ENCODE results near the gene SLC8A1.

The SLC8A1 gene

GRCh38 chr2:40386177-40386576, 65.7 kb downstream of the SLC8A1 start:
- DNase-seq (ENCODE audit: low read depth): no peak

DNA sequence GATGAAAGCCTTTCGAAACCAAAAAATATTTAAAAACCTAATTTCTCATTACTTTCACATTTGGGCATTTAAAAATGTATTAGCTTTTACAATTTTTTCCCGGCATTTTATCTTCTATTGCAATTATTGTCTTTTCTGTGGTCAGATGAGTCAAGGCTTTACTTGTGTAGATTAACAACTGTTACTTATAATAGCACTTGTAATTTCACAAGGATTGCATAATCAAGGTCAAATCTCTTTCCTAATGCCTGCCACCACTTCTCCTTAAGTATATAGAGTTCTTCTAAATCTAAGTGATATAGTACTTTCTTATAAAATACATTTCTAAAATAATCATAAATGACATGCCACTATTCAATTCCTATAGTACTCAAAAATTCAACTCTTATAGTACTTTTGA, 67.2 kb downstream of the SLC8A1 start:
- DNase-seq (ENCODE audit: low read depth): no peak

GRCh38 chr2:40384233-40384632, 67.7 kb downstream of the SLC8A1 start:
- no peak for DNase-seq (ENCODE audit: low read depth)

DNA sequence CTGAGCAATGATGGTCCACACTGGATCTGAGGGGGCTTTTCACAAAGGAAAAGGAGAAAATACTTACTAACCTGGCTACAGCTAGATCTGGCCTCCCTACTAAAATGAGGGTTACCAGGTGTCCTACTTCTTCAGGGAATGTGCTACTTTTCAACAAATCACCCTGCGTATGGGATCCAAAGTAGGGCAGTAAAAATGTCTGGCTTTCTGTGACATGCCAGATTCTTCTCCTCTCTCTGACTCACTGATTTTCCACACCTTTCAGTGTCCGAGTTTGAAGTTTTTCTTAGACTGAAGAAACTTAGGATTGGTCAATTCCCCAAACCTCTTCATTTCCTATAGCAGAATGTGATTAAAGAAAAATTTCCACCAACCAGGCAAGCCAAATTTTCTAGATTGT, 71.2 kb downstream of the SLC8A1 start:
- DNase-seq (ENCODE audit: low read depth): no peak

GRCh38 chr2:40380041-40380440, 71.8 kb downstream of the SLC8A1 start:
- DNase-seq (ENCODE audit: low read depth): no peak

DNA sequence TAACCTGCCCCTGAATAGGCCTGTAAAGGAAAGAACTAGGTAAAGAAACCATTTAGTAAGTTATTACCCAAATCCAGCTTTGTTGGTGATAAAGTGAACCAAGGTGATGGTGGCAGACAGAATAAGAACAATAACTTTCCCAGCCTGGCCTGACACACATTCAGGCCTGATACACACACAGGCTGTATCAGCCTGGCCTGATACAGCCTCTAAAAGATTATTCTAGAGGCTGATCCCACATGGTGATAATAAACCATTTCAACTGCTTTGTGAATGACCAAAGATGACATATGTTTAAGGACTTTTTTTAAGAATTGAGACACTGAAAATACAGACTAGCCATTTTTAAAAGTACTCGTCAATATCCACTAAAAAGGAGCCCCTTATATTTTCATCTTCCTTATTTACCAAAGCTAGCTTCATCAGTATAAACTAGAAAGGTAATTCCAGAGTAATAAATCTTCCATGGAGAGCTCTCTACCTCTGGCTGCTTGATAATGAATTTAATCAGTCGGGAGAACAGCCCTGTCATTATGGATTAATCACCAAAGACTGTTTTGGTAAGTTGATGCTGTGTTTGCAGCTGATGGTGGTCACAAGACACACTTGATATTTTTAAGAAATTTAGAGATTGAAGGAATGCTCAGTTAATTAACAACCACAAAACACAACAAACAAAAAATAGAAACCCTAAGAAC, 77.2 kb downstream of the SLC8A1 start:
- DNase-seq (ENCODE audit: low read depth): no peak

DNA sequence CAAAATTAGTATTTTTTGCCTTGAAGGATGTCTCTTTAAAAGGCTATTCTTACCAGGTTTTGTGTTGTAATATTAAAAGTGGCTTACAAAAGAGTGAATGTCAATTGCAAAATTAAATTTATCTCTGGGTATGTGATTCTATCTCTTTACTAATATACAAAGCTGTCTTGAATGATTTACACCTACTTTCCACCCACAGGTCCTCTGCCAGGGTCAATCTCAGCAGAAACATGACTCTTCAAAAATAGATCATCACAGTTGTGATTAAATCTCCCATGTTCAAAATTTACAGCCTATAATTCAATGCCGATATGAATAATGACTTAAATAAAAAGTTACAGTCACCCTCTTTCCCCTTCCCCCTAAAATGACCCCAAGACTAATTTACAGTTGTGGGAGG, 78.8 kb downstream of the SLC8A1 start:
- no peak for DNase-seq (ENCODE audit: low read depth)

GRCh38 chr2:40372283-40372985, 79.5 kb downstream of the SLC8A1 start:
- no peak for DNase-seq (ENCODE audit: low read depth)

GRCh38 chr2:40371525-40372282, 80.2 kb downstream of the SLC8A1 start:
- no peak for DNase-seq (ENCODE audit: low read depth)

DNA sequence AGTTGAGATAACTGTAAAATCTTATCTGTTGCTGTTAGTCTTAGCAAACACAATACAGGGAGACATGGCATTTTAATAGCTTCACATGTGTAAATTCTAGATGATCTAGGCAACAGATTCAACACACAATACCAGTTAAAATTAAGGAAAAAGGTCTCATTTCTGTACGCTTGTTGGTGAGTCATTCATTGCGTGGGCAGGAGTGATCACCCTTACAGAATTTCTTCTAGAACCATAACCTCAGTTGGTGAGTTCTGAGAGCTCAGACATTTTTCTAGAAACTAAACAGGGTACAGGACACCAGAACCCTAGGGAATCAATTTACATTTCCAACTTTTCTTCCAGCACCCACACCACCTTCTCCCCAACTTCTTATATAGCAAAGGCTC, 81.9 kb downstream of the SLC8A1 start:
- DNase-seq (ENCODE audit: low read depth): no peak

DNA sequence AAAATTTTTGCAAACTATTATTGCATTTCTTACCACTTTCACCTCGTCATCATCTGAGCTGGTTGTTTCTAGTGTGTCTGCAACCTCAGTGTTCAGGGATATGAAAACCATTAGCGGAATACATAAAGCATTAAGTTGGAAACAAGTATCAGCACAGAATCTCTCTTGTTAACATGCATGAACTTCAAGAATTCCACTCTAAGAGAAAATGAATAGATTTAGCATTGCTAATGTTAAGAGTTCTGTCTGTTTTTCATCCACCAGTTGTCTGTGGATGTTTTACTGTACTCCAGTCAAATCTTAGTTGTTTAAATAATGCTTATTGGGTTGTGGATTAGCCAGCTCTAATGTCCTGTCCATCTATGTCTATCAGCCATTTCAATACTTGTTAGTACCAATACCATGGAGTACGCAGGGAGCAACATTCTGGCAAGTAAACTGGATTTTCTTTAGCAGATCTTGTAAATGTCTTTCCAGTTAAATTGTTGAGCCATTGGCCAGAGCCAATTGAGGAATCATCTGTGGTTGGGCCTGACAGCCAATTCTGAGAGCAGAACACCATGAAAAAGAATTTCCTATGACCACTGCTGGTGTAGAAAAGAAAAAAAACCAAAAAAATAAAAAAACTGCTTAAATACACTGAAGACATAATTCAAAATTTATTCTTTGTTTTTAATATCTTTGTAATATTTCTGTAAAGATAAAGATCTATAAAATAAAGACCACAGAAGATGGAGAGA, 82.5 kb downstream of the SLC8A1 start:
- no peak for DNase-seq (ENCODE audit: low read depth)

GRCh38 chr2:40367652-40368051, 84.2 kb downstream of the SLC8A1 start:
- DNase-seq (ENCODE audit: low read depth): no peak

GRCh38 chr2:40367032-40367431, 84.9 kb downstream of the SLC8A1 start:
- no peak for DNase-seq (ENCODE audit: low read depth)

GRCh38 chr2:40364151-40364874, 87.6 kb downstream of the SLC8A1 start:
- no peak for DNase-seq (ENCODE audit: low read depth)

GRCh38 chr2:40363631-40364030, 88.3 kb downstream of the SLC8A1 start:
- DNase-seq (ENCODE audit: low read depth): no peak

GRCh38 chr2:40363231-40363630, 88.7 kb downstream of the SLC8A1 start:
- DNase-seq (ENCODE audit: low read depth): no peak

DNA sequence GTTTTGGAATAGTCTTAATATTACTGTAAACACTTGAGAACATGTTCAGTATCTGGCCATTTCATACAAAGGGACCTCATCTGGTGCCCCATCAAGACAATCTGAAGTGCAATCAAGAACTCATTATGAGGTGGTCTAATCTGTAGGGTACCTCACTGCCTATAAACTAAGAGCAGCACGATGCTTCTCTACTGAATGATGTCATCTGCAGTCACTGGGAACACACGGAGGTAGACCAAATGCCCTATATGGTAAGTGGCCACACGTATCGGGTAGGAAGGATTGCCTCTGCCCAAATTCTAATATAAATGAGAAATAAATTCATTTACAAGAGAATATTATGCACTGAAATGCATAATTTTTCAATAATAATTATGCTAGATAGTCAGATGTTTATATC, 90.4 kb downstream of the SLC8A1 start:
- no peak for DNase-seq (ENCODE audit: low read depth)

GRCh38 chr2:40360652-40361051, 91.2 kb downstream of the SLC8A1 start:
- DNase-seq (ENCODE audit: low read depth): no peak

DNA sequence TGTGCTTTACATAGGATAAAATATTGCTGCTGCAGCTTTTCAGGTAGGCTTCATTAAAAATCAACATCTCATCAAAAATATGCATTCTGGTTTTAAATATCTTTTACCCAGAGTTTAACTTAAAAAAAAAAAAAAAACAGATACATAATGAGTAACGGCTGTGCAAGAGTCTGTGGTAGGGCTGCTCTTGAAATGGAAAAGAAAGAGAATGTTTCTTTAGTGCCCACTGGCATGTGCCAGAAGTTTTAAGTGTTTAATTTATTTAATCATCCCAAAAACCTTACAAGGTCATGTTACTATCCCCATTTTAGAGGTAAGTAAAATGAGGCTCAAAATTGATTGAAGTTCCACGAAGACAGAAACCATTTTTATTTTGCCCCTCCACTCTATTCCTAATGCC, 92.1 kb downstream of the SLC8A1 start:
- no peak for DNase-seq (ENCODE audit: low read depth)

GRCh38 chr2:40358783-40359182, 93.1 kb downstream of the SLC8A1 start:
- DNase-seq (ENCODE audit: low read depth): no peak

GRCh38 chr2:40357667-40358066, 94.2 kb downstream of the SLC8A1 start:
- no peak for DNase-seq (ENCODE audit: low read depth)

GRCh38 chr2:40355451-40355850, 96.4 kb downstream of the SLC8A1 start:
- DNase-seq (ENCODE audit: low read depth): no peak
